ENCODE measurements around the gene GOLGA8K.
"Not testable (repeated sequence)": the region's sequence is repeated elsewhere in the genome, so short reads cannot be mapped to it uniquely, and the experiment has no call there.

GOLGA8K gene

GRCh38 chr15:32403192-32403591 is at the start of gene GOLGA8K:
Gene GOLGA8K (minus strand): TSS chr15:32403292. CDS start chr15:32403194, 98 bp downstream.
- DNase-seq (ENCODE audit: low read depth in 3 of 3): not testable (repeated sequence)

- not testable (repeated sequence) for DNase-seq (ENCODE audit: low read depth in 3 of 3)
Observed at GRCh38 chr15:32440445-32440977, 37.4 kb upstream of the GOLGA8K start.

GRCh38 chr15:32434102-32434963 is 31.2 kb upstream of the GOLGA8K start:
- not testable (repeated sequence) for DNase-seq (ENCODE audit: low read depth in 3 of 3)

- not testable (repeated sequence) for DNase-seq (ENCODE audit: low read depth in 3 of 3)
Observed at GRCh38 chr15:32427635-32428034, 24.5 kb upstream of the GOLGA8K start.

- not testable (repeated sequence) for DNase-seq (ENCODE audit: low read depth in 3 of 3)
Observed at GRCh38 chr15:32426511-32426910, 23.4 kb upstream of the GOLGA8K start.

- DNase-seq (ENCODE audit: low read depth in 3 of 3): not testable (repeated sequence)
Observed at GRCh38 chr15:32407903-32408302, 4.8 kb upstream of the GOLGA8K start.

GRCh38 chr15:32396522-32396921 is 6.6 kb downstream of the GOLGA8K start:
- not testable (repeated sequence) for DNase-seq (ENCODE audit: low read depth in 3 of 3)

- DNase-seq (ENCODE audit: low read depth in 3 of 3): not testable (repeated sequence)
Observed at GRCh38 chr15:32394745-32395144, 8.3 kb downstream of the GOLGA8K start.

- not testable (repeated sequence) for DNase-seq (ENCODE audit: low read depth in 3 of 3)
Observed at GRCh38 chr15:32388050-32388648, 14.9 kb downstream of the GOLGA8K start.

- not testable (repeated sequence) for DNase-seq (ENCODE audit: low read depth in 3 of 3)
Observed at GRCh38 chr15:32385823-32386495, 17.1 kb downstream of the GOLGA8K start.

GRCh38 chr15:32374185-32374584 is 28.9 kb downstream of the GOLGA8K start:
- DNase-seq (ENCODE audit: low read depth in 3 of 3): not testable (repeated sequence)

- DNase-seq (ENCODE audit: low read depth in 3 of 3): not testable (repeated sequence)
Observed at GRCh38 chr15:32373707-32374106, 29.4 kb downstream of the GOLGA8K start.

GRCh38 chr15:32372075-32372474 is 31.0 kb downstream of the GOLGA8K start:
- DNase-seq (ENCODE audit: low read depth in 3 of 3): not testable (repeated sequence)

- DNase-seq (ENCODE audit: low read depth in 3 of 3): not testable (repeated sequence)
Observed at GRCh38 chr15:32370526-32370925, 32.6 kb downstream of the GOLGA8K start.

GRCh38 chr15:32370064-32370463 is 33.0 kb downstream of the GOLGA8K start:
- not testable (repeated sequence) for DNase-seq (ENCODE audit: low read depth in 3 of 3)

GRCh38 chr15:32366492-32366891 is 36.6 kb downstream of the GOLGA8K start:
- DNase-seq (ENCODE audit: low read depth in 3 of 3): not testable (repeated sequence)

GRCh38 chr15:32365955-32366354 is 37.1 kb downstream of the GOLGA8K start:
- not testable (repeated sequence) for DNase-seq (ENCODE audit: low read depth in 3 of 3)

GRCh38 chr15:32364944-32365343 is 38.1 kb downstream of the GOLGA8K start:
- DNase-seq (ENCODE audit: low read depth in 3 of 3): peak in 2 of 3 experiments; percentile 19 to 59

GRCh38 chr15:32363449-32363848 is 39.6 kb downstream of the GOLGA8K start:
- not testable (repeated sequence) for DNase-seq (ENCODE audit: low read depth in 3 of 3)

- not testable (repeated sequence) for DNase-seq (ENCODE audit: low read depth in 3 of 3)
Observed at GRCh38 chr15:32361662-32362061, 41.4 kb downstream of the GOLGA8K start.

- not testable (repeated sequence) for DNase-seq (ENCODE audit: low read depth in 3 of 3)
Observed at GRCh38 chr15:32358462-32358861, 44.6 kb downstream of the GOLGA8K start.

- not testable (repeated sequence) for DNase-seq (ENCODE audit: low read depth in 3 of 3)
Observed at GRCh38 chr15:32356909-32357308, 46.2 kb downstream of the GOLGA8K start.
